Measurements from ENCODE around the gene REL.
"Not testable (repeated sequence)": the region's sequence is repeated elsewhere in the genome, so short reads cannot be mapped to it uniquely, and the experiment has no call there.

REL gene

DNA sequence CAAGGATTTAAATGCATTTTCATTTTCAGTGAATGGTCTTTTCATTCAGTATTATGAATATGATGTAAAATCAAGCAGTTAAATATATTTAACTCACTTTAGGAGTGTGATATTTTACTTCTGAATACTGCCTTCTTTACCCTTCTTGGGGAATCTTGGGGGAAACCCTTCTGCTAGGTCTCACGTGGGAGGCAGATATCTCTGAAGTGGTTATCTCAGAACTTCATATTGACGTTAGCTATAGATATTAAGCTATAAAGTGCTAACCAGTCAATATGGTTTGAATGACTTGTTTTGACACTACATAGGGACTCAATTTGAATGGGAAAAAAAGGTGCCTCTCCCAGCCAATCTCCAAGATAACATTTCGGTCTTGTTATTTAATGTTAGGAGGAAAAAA, 9.8 kb downstream of the REL start:
- POLR2A ChIA-PET = no interaction called here
- CTCF ChIA-PET = interaction anchor here (1.6 kb wide), 1 partner anchor 107 kb away, joined by 5 read pairs; no protein-coding TSS in a partner anchor
- DNase-seq (ENCODE audit: low read depth, low spot score) = no peak
- no peak overlapping the region for H3K4me3 ChIP-seq (ENCODE audit: low read depth, low read length)
- TF ChIP-seq, protein P1, sequence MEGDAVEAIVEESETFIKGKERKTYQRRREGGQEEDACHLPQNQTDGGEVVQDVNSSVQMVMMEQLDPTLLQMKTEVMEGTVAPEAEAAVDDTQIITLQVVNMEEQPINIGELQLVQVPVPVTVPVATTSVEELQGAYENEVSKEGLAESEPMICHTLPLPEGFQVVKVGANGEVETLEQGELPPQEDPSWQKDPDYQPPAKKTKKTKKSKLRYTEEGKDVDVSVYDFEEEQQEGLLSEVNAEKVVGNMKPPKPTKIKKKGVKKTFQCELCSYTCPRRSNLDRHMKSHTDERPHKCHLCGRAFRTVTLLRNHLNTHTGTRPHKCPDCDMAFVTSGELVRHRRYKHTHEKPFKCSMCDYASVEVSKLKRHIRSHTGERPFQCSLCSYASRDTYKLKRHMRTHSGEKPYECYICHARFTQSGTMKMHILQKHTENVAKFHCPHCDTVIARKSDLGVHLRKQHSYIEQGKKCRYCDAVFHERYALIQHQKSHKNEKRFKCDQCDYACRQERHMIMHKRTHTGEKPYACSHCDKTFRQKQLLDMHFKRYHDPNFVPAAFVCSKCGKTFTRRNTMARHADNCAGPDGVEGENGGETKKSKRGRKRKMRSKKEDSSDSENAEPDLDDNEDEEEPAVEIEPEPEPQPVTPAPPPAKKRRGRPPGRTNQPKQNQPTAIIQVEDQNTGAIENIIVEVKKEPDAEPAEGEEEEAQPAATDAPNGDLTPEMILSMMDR (IDR thresholded peaks at IDR 0.05; ENCODE audit: insufficient read depth, low read length, missing control alignments) = no peak

DNA sequence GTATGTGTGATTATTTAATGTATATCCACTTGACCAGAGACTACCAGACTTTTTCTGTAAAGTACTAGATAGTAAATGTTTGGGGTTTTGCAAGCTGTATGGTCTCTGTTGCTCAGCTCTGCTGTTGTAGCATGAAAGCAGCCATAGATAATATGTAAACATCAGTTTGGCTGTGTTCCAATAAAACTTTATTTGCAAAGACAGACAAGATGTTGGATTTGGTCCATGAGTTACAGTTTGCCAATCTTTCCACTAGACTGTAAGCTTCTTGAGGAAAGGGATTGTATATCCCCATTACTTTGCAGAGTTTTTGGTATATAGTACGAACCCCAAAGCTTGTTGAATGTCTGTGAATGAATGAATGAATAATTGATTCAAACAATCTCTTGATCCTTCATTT, 17.2 kb downstream of the REL start:
- POLR2A ChIA-PET = no interaction called here
- H3K4me3 ChIP-seq (ENCODE audit: low read depth, low read length) = no peak overlapping the region
- TF ChIP-seq, protein P1 (IDR thresholded peaks at IDR 0.05; ENCODE audit: insufficient read depth, low read length, missing control alignments) = no peak
- DNase-seq (ENCODE audit: low read depth, low spot score) = no peak
- CTCF ChIA-PET = no interaction called here

DNA sequence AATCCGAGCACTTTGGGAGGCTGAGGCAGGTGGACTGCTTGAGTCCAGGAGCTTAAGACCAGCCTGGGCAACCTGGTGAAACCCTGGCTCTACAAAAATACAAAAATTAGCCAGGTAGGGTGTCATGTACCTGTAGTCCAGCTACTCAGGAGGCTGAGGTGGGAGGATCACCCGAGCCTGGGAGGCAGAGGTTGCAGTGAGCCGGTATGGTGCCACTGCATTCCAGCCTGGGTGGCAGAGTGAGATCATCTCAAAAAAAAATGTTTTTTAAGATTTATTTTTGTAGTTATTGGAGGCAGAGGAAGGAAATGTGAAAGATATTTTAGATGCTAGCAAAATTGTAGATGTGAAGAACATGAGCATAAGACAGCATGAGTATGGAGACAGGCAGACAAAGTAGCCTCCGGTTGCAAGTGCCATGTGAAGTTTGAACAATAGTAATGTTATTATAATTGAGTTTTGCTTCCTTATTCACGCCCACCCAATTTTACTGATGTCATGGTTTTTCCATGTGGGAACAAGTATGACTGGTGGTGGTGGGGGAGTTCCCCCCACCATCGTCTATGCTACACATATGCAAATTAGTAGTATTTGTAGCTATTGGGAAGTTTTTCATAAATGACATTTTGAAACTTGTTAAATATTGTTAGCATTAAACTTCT, 18.0 kb downstream of the REL start:
- DNase-seq (ENCODE audit: low read depth, low spot score) = no peak
- H3K4me3 ChIP-seq (ENCODE audit: low read depth, low read length) = no peak overlapping the region
- TF ChIP-seq, protein P1 (IDR thresholded peaks at IDR 0.05; ENCODE audit: insufficient read depth, low read length, missing control alignments) = no peak
- POLR2A ChIA-PET = no interaction called here
- CTCF ChIA-PET = no interaction called here

DNA sequence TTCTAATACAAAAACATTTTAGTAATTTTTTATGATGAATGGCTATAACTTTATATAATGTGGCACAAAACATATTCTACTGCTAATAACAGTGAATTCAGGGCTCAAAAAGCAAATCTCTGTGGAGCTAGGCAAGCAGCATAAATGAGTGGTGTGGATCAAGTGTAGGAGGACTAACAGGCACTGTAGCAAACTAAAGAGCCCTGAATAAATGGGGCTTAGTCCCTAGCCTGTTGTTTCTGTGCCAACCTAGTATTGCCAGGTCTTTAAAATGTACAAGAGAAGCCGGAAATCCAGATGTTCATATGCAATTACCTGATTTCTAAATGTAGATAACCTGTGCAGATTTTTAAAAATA, 18.5 kb downstream of the REL start:
- ChIA-PET CTCF (no interaction called here), POLR2A (no interaction called here)
- no peak for DNase-seq (ENCODE audit: low read depth, low spot score)
- TF ChIP-seq, protein P1 (IDR thresholded peaks at IDR 0.05; ENCODE audit: insufficient read depth, low read length, missing control alignments) = no peak
- no peak overlapping the region for H3K4me3 ChIP-seq (ENCODE audit: low read depth, low read length)

DNA sequence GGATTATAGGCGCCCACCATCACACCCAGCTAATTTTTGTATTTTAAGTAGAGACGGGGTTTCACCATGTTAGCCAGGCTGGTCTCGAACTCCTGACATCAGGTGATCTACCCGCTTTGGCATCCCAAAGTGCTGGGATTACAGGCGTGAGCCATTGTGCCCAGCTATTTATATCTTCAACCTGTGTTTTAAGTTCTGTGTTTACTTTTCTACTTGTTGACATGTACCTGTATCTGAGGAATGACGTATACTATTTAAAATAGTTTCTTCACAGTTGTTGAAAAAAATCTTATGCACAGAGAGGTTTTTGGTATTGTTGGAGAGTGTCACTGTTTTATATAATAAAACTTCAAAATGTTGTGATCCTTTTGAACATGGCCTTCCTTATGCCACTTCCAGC, 19.9 kb downstream of the REL start:
- CTCF ChIA-PET; DNase-seq (ENCODE audit: low read depth, low spot score); POLR2A ChIA-PET; H3K4me3 ChIP-seq (ENCODE audit: low read depth, low read length): not testable (repeated sequence)

DNA sequence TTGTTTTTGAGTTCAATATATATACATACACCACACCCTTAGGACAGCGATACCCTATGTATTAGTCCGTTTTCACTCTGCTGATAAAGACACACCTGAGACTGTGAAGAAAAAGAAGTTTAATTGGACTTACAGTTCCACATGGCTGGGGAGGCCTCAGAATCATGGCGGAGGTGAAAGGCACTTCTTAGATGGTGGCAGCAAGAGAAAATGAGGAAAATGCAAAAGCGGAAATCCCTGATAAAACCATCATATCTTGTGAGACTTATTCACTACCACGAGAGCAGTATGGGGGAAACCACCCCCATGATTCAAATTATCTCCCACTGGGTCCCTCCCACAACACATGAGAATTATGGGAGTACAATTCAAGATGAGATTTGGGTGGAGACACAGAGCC, 24.5 kb downstream of the REL start:
- H3K4me3 ChIP-seq (ENCODE audit: low read depth, low read length); CTCF ChIA-PET; POLR2A ChIA-PET; DNase-seq (ENCODE audit: low read depth, low spot score): not testable (repeated sequence)

DNA sequence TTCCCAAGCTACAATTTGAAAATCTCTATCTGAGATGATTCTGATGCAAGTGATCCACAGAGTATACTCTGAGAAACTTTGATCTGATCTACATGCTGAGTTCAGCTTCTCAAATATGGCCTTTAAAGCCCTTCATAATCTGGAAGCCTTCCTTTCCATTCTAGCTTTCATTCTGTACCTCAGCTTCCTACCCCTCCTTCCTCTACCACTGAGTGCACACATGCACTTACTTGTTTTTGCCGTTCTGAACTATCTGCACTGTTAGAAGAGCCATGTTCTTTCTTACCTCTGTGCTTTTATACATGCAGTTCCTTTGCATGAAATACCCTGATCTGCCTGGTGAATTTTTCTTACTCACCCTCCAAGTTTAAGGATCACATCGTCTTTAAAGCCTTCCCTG, 25.0 kb downstream of the REL start:
- no peak for DNase-seq (ENCODE audit: low read depth, low spot score)
- ChIA-PET CTCF (no interaction called here), POLR2A (no interaction called here)
- H3K4me3 ChIP-seq (ENCODE audit: low read depth, low read length) = no peak overlapping the region
- TF ChIP-seq, protein P1 (IDR thresholded peaks at IDR 0.05; ENCODE audit: insufficient read depth, low read length, missing control alignments) = no peak

Measured in AG04449 (cell line).